ENCODE measurements around the gene RIPOR2. TPM values are rescaled to one million over a fixed set of nuclear protein-coding genes. Genes with fewer than 3 reads are reported as not detected.
"Not testable (repeated sequence)": the region's sequence is repeated elsewhere in the genome, so short reads cannot be mapped to it uniquely, and the experiment has no call there.

The RIPOR2 gene
- polyA plus RNA-seq, 1 donor = 8.8 TPM

DNA sequence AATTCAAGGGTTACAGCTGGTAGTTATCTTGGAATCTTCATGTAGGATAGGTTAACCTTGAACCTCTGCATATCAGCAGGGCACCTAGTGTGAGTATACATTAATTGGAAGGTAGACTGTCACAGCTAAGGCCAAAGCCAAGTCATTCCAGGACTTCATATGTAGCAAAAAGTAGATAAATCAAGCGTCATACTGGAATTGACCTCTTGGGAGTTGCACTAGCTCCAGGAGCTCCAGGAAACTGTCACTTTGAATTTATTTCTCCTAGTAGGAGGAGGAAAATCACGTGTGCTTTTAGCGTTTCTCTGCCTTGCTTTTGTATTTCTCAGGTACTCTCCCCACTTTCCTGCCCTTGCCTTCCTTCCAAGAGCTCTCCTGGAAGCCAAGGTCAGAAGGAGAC lies 30.3 kb downstream of the RIPOR2 start:
- no peak for DNase-seq

DNA sequence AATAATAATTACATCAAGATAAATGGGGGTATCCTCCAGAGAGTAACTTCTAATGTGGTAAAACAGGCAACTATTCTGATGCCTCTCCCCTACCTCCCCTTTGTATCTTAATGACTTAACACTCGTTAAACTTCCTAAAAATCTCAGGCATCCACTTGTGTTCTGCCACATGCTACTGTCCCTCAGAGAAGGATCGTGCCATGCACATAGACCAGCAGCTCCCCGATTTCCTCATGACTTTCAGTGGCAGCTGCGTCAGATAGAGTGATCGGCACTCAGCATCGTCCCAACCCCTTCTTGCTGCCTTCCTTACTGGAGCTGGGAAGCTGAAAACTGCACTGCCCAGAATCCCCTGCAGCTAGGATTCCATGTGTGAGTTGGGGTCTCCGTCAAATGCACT lies 32.1 kb downstream of the RIPOR2 start:
- no peak for DNase-seq

DNA sequence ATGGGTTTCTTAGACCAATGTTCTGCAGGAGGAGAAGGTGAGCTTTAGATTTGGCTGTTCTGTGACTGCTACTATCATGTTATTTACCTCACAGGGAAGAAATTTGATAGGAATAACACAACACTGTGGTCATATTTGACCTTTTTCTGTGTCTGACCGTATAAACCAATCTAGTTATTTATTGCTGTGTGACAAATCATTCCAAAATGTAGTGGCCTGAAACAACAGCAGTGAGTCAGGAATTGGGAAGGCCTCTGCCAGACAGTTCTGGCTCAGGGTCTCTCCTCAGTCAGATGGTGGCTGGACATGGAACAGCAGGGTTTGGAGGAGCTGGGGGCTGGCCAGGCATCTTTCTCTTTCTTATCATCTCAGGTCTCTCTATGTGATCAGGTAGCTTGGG lies 33.0 kb downstream of the RIPOR2 start:
- no peak for DNase-seq

DNA sequence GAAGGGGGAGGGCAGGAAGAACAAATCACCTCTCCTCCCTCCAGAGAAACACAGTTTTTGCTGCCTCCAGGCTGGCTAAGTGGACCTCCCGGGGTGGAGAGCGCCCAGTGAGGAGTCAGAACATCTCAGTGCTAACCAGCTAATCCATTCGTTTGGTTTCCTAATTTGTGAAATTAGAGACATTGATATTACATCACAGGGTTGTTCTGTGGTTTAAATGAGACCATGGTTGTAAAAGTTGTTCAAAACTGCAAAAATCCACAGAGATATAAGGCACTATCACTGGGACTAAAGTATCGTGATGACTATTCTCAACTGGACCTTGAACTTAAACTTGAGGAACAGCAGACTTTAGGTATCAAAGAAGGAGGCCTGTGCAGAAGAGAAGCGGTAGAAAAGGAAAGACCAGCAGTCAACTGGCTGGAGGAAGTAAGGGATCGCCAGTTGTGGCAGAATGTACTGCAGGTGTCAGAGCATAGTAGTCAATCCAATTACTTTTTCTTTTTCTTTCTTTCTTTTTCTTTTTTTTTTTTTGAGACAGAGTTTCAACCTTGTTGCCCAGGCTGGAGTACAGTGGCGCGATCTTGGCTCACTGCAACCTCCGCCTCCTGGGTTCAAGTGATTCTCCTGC lies 33.9 kb downstream of the RIPOR2 start:
- DNase-seq = no peak

DNA sequence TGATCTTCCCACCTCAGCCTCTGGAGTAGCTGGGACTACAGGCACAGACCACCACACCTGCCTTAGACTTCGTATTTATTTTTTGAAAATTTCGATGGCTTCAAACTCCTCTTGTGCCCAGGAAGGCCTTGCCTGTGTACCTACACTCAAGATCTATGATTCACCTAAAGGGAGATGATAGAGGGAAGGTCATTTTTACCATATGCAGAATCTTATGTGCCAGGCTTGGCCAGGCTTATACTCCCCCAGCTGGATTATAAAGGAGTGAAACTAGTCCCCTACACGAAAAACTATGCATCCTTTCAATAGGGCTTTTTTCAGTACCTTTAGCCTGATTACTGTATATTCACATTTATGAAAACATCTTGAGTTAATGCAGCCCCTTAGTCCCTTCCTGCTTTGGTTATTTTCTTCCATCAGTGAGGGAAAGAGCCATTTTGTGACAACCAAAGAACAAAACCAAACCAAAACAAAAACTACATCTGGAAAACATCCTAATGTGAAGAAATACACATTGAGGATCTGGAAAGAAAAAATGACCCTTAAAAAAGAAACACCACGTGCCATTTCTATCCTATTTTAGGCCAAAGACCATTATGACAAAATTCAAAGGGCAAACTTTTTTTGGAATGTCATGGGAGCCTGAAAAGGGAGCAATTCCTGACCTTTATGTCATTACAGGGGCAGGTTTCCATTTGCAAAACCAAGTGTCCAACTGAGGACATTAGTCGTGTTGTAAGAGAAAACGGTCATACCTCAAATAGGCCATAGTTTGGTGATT lies 34.7 kb downstream of the RIPOR2 start:
- DNase-seq = no peak

DNA sequence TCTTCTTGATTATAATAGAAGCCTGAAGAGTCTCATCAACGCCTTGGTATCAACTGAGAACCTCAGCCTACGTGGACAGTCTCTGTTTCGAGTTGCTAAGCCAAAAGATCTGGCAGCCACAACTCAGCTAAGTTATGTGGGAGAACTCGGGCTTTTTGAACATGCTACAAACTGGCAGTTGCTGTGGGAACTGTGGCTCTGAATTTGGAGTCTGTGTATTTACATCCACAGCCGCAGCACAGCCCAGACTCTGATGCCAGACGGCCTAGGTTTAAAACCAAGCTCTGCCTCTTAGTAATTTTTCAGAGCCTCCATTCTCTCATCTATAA lies 35.8 kb downstream of the RIPOR2 start:
- DNase-seq = no peak

DNA sequence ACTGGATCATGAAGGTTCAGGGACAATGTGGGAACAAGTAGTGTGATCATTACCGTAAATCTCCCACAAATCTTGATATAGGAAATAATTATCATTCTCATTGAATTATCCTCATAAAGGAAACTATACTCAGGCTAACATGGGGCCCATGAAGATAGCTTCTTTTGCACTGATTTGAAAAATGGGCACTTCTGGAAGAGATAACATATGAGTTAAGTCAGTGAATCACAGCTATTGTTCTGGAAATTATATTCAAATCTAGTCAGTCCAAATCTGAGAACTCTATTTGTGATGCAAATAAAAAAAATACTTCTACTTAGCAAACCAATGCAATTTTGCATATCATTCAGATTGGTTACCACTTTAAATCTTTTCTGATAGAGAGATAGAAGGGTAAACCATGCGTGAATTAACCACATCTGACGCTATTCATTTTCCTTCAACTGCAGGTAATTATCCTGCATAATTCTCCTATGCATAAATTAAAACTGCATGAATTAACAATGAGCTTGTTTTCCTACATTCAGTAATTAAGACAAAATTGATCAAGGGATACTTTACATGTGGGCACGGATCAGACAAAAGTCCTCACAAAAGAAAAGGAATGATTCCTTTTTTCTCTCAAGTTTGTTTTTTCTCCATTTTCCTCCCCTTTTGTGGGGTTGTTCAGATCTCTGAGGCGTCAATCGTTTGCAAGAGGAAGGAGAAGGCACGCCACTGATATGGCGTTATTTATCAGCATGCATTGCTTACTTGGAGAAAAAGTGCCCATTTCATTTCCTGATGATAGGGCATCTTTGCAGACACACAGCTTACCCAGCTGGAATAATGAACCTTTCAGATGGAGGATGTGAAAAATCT lies 36.4 kb downstream of the RIPOR2 start:
- no peak for DNase-seq

DNA sequence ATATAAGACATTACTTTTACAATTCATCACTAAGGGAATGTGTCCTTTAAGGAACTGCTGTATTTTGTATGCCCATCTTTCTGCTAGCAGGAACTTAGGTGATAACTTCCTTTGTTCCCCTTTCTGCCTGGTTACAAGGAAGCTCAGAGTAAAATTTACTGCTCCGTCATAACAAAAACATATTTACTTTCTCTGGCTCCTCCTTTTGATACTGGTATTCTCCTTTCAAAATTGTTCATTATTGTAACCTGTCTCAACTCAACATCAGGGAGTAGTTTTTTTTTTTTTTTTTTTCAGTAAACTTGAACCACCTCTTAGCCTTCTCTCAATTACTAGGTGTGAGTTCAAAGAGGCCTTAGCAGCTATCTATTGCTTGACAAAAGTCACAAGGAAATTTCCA lies 37.1 kb downstream of the RIPOR2 start:
- DNase-seq = no peak

DNA sequence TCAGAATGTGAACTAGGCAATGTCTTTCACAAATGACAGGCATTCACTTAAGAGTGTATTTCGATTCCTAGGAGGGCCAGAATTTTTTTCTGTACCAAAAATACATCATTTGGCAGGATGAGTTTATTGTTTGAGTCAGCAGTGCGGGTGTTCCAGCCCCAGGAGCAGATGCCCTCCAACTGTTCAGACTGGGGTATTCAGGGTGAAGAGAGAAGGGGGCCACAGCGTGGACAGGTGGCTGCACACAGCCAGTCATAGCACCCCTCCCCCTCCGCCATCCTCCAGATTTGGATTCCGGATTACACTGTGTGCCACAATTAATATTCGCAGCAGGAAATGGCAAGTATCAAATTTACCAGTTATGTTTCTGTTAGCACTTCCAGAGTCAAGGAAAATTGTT lies 38.6 kb downstream of the RIPOR2 start:
- no peak for DNase-seq

DNA sequence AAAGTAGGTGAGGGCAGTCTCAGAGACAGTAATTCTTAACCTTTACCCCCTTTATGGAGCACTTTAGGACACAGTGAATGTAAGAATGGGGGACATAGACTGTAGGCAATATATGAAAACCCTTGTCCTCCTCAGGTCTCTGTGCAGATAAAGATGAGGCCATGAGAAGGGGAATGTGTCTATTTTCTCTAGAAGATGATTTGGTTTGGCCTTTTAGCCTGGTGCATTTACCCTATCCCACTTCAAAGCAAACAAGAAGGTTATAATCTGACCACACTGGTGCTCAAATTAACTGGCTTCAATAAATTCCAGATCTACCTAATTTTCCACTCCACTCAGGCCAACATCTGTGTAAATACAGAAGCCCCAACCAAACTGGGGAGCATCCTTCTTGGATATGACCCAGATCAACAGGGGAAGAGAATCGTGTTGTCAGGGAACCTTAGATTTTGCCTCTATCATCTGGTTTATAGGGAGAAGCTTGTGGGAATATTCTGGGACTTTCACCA lies 42.4 kb downstream of the RIPOR2 start:
- DNase-seq = no peak

DNA sequence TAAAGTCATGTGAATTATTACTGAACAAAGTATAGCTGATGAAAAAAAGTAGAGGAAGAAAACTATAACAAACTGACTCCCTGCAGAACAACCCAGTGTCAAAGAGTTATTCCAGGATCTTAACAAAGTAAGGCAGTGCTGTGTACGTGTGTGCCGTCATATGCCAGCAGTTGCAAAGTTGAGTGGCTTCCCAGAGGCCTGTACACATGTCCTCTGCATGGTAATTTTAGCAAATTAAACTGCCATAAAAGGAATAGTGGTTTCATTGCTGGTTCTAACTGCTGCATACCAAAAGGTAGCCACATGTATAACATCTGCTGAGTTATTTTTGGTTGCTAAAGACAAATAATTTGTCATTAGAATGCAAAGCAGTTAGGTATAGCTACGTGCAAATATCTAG lies 44.8 kb downstream of the RIPOR2 start:
- no peak for DNase-seq

DNA sequence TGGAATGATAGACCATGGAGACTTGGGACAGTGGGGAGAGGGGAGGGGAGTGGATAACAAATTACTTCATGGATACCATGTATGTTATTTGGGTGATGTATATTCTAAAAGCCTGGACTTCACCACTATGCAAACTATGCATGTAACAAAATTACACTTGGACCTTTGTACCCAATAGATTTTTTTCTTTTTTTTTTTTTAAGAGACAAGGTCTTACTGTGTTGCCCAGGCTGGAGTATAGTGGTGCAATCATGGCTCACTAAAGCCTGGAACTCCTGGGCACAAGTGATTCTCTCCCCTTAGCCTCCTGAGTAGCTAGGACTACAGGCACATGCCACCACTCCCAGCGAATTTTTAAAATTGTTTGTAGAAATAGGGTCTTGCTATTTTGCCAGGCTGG lies 45.3 kb downstream of the RIPOR2 start:
- DNase-seq = no peak

DNA sequence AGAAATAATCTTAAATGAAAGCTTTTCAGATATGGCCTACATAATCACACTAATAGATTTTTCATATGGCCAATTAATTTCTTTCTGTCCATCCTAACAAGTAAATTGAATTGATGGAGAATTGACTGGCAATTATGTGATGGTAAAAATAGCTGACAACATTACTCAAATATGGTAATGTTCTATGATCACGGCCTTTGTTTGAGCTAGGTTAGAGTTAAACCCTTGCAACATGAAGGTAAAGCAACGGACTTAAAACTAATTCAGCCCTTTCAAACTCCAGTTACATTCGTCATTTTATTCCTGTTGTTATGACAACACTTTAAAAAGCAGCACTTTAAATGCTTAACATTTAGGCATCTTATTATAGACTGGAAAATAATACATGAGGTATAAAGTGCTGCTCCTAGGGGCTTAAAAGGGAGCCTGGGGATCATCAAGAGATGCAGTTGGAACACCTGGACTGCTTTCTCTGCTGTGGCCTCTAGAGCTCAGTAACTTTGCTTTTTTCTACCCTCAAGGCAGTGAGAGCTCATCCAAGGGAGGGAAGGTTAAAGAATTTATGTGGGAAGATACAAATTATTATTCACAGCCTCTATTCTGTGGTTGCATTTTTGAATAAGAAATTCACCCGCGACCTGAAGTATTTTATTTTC lies 46.9 kb downstream of the RIPOR2 start:
- no peak for DNase-seq

DNA sequence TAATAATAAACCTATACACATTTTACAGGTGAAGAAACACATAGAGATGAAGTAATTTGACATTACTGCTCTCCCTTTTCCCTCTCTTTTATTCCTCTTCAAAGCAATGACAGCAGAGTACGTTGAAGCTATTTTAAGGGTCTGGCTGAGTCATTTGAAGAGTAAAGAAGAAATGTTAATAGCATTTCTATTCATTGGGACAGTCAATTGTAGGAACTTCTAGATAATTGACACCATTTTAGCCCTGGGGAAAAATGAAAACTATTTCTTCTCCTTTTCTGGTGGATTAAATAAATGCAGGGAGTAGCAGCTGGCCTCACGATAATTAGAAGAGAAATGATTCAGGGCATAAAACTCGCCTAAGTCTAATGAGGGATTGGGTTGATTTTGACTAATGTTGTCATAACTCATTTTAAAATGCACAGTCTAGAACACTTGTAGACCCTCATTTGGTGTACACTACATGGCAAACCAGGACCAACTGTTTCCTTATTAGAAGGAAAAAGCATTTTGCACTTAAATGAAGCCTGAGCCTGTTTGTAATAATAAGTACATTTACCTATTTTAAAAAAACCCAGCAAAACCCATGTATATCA lies 48.1 kb downstream of the RIPOR2 start:
- DNase-seq = no peak

DNA sequence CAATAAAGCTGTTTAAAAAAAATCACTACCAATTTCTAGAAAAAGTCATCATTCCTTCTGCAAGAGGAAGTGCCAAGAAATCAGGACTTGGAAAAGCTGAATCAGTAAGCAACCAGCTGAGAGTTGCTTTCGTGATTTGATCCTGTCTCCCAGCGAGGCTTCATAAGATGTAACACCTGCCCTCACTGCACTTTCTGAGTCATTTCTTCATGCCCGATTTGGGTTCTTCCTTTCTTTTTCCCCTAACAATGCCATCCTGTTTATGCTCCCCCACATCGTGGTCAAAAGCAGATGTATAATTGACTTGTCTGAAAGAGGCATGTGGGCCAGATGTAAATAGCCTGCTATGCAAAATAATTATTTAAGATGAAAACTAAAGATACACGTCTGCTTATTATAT lies 52.1 kb downstream of the RIPOR2 start:
- no peak for DNase-seq

DNA sequence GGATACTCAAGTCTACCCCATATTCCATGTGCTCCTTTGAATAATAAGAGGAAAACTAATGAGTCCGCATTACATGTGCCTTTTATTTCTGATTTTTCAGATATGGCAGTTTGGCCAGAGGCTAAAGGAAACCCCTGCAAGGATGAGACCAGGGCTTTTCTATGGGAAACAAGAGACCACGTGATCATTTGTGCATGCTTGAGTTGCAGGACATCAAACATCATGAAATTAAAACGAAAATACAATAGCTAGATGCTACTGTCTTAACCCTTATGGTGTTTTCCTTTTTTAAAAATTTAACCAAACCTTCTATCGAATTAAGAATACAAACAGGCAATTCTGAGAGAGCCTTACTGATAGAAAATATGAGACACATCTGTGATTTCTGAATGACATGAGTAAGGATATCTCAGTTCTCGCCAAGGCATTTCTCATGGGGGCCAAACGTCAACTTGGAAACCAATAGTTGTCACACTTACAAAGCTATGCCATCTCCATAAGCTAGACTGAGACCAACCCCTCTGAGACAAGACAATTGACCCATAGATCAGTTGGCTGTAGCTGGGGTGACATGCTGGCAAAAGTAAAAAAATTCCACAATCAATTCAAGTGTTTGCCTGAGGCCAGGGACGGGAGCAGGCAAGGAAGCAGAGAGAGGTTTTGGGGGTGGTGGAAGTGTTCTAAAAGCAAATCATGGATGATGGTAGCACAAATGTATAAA lies 52.8 kb downstream of the RIPOR2 start:
- DNase-seq = no peak

DNA sequence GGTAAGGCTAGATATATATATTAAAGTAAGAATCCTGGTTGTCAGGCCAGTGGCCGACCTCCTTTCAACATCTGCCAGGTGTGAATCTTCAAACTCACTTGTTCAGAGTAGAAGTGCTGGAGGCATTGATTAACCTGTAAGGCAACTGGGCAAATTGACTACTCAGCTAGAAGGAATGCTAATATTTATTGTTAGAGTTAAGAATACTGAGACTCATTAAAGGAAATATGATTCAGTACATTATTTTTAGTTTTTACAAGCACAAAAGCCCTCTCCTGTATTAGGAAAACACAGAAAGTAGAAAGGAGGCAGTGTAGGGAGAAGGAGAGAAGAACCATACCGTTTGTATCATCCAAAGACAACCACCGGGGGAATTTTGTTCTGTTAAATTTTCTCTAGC lies 53.5 kb downstream of the RIPOR2 start:
- no peak for DNase-seq

DNA sequence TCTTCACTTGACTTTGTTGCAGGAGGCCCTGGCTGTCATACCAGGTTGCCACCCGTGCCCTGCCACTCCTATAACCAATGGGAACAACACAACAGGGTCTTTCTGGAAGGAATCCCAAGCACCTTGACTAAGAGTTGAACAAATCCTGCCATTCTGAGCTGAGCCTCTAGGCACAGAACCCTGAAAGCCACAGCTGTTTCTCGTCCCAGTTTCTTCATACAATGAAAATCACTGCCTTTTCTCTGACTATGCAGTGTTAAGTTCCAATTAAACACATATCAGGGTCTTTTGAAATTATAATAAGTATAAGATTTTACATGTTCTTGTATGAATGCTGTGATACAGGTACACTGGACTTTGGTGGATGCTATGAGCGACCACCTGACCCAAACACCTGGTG lies 54.4 kb downstream of the RIPOR2 start:
- no peak for DNase-seq

DNA sequence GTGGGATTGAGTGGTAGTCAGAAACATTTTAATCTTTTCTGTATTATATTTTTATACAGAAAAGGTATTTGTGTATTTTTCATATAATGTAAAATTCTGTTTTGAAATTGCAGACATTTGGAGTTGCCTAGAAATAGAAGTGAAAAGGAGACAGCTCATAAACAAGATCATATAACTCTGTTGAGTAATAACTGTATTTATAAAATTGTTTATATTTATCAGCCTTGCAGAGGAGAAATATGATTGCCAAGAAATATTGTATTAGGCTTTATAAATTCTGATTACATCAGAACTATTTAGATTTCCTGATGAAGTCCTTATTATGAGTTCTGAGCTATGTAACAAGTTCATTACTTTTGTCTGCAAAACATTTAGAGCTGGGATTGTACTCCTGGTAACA lies 55.3 kb downstream of the RIPOR2 start:
- no peak for DNase-seq

DNA sequence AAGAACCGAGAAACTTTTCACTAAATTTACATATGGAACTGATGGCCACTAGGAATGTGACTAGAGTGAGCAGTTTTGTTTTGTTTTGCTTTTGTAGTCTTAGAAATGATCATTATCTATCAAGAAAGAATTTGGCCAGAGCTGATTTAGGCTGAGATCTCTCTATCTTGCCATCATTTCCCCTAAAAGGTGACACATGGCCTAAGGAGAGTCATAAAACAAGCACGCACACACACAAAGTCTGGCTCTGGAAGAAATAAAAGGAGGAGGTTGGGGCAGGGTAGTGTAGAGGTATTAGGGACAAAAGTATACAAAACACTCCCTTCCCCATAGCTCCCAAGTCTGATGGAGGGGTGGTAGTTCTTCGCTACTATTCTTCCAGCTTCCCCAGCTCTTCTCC lies 56.4 kb downstream of the RIPOR2 start:
- no peak for DNase-seq

DNA sequence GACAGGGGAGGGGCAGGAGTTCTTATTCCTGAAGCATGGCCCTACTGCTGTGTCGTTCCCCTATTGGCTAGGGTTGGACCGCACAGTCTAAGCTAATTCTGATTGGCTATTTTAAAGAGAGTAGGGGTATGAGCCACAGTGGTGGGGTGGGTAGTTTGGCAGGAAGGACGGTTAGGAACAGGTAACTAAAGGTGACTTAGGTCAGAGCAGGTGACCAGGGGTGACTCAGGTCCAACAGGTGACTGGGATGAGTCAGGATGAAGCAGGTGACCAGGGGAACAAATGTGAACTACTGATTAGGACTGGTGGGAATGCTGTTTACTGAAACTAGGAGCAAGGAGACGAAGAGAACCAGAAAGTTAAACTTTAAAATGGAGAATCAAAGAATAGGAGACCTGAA lies 58.0 kb downstream of the RIPOR2 start:
- not testable (repeated sequence) for DNase-seq

Measured in left kidney (tissue), 2 donors.